HCT116 (cell line): Measurements from ENCODE around the gene ELL3. TPM values are rescaled to one million over a fixed set of nuclear protein-coding genes. Genes with fewer than 3 reads are reported as not detected.

ENCODE experiments used
- ATAC-seq: fragments of 200-7000 bp; cut with Tn5 transposase; 2 replicates; pipeline ENCODE4 v1.9.1; 2020; ENCODE audit warnings: mild to moderate bottlenecking, moderate library complexity
- BruUV-seq: library from RNA; stranded (reverse); fragments of 400-500 nt; replicated peaks from 2 replicates; lab custom pipeline; 2021; lab: Mats Ljungman, UMichigan
- CTCF ChIA-PET: fragments of 300-600 bp; sonication (Branson Sonifier 250); formaldehyde crosslinking; loops from one replicate; lab custom pipeline; 2021; ENCODE audit warnings: antibody characterized with exemption; lab: Charles Lee
- POLR2A ChIA-PET: fragments of 300-600, 350-600 bp; sonication (Branson Sonifier 250); formaldehyde crosslinking; loops from one replicate; lab custom pipeline; 2021; ENCODE audit warnings: antibody characterized with exemption; lab: Charles Lee
- RAD21 ChIA-PET, 2 experiments: fragments of 300-600 bp; sonication (Branson Sonifier 250); formaldehyde crosslinking; loops; one replicate each; lab custom pipeline; 2023; ENCODE audit warnings: low total read pairs in 2 of 2; ENCODE audit not compliant: uncharacterized antibody in 2 of 2, unreplicated experiment in 2 of 2, low non-redundant PET in 1 of 2; lab: Charles Lee
- DNase-seq: peaks from one replicate; pipeline ENCODE4 v3.0.0-alpha.2; 2010; ENCODE audit warnings: low read depth, low spot score
- H2AFZ ChIP-seq: fragments of 200-600 bp; shearing (Covaris generic), sonication (generic); 2 replicates; pipeline ENCODE4 v1.6.1; 2017; ENCODE audit warnings: low read depth, mixed run types, mixed read lengths, antibody characterized with exemption, low read length; ENCODE audit not compliant: poor library complexity, severe bottlenecking
- H3K27ac ChIP-seq: 2 replicates; pipeline ENCODE4 v1.5.1; 2012; ENCODE audit warnings: low read depth, low read length
- H3K27me3 ChIP-seq: fragments of 200-600 bp; sonication (generic); 2 replicates; pipeline ENCODE4 v1.6.1; 2016; ENCODE audit warnings: mixed run types, low read length, mixed read lengths; ENCODE audit not compliant: insufficient read depth
- H3K36me3 ChIP-seq, 2 experiments: fragments of 200-500 bp in 1 of 2; fragments of 200-600 bp in 1 of 2; sonication (Bioruptor generic) in 1 of 2; sonication (generic) in 1 of 2; 2 replicates each; pipeline versions ENCODE4 v1.5.1 to v1.6.1; 2014 to 2016; ENCODE audit warnings: low read length in 2 of 2, inconsistent platforms in 1 of 2, mixed read lengths in 1 of 2, mixed run types in 1 of 2; ENCODE audit not compliant: insufficient read depth in 2 of 2, control insufficient read depth in 1 of 2
- H3K4me1 ChIP-seq, 2 experiments: fragments of 200-600 bp in 1 of 2; sonication (generic) in 1 of 2; 2 replicates each; pipeline versions ENCODE4 v1.5.1 to v1.6.1; 2012 to 2017; ENCODE audit warnings: low read length in 2 of 2, inconsistent platforms in 1 of 2, mild to moderate bottlenecking in 1 of 2, mixed read lengths in 1 of 2, mixed run types in 1 of 2, moderate library complexity in 1 of 2; ENCODE audit not compliant: insufficient read depth in 2 of 2, control insufficient read depth in 1 of 2
- H3K4me2 ChIP-seq: fragments of 200-600 bp; sonication (generic); 2 replicates; pipeline ENCODE4 v1.6.1; 2017; ENCODE audit warnings: mixed run types, low read length, mixed read lengths
- H3K4me3 ChIP-seq, 2 experiments: fragments of 200-600 bp in 1 of 2; sonication (generic) in 1 of 2; replicated peaks in 1 of 2; 2 replicates each; pipeline ENCODE4 v1.5.1; 2011 to 2016; ENCODE audit warnings: low read length in 2 of 2, control low read depth in 1 of 2, low read depth in 1 of 2, mild to moderate bottlenecking in 1 of 2, mixed read lengths in 1 of 2, mixed run types in 1 of 2
- H3K79me2 ChIP-seq: fragments of 200-600 bp; sonication (generic); 2 replicates; pipeline ENCODE4 v1.6.1; 2017; ENCODE audit warnings: mild to moderate bottlenecking, mixed run types, low read length, moderate library complexity, mixed read lengths; ENCODE audit not compliant: insufficient read depth
- H3K9ac ChIP-seq: fragments of 200-600 bp; sonication (generic); 2 replicates; pipeline ENCODE4 v1.6.1; 2016; ENCODE audit warnings: low read length, mixed read lengths
- H3K9me2 ChIP-seq: fragments of 200-600 bp; sonication (generic), shearing (Covaris generic); 2 replicates; pipeline ENCODE4 v1.6.1; 2017; ENCODE audit warnings: mixed run types, mild to moderate bottlenecking, moderate library complexity; ENCODE audit not compliant: insufficient read depth
- H3K9me3 ChIP-seq, 2 experiments: fragments of 200-500 bp in 1 of 2; fragments of 200-600 bp in 1 of 2; sonication (Bioruptor generic) in 1 of 2; sonication (generic) in 1 of 2; 2 replicates each; pipeline ENCODE4 v1.6.1; 2014 to 2017; ENCODE audit warnings: low read length in 2 of 2, mixed read lengths in 2 of 2, inconsistent platforms in 1 of 2, low read depth in 1 of 2, mild to moderate bottlenecking in 1 of 2, mixed run types in 1 of 2, moderate library complexity in 1 of 2; ENCODE audit not compliant: control insufficient read depth in 1 of 2, insufficient read depth in 1 of 2
- H4K20me1 ChIP-seq: fragments of 200-600 bp; sonication (generic), shearing (Covaris generic); 2 replicates; pipeline ENCODE4 v1.6.1; 2017; ENCODE audit warnings: mixed run types, mild to moderate bottlenecking, moderate library complexity; ENCODE audit not compliant: insufficient read depth
- ATF3 ChIP-seq: IDR thresholded peaks from 2 replicates; pipeline ENCODE4 v1.6.1; 2012
- CEBPB ChIP-seq: IDR thresholded peaks from 2 replicates; pipeline ENCODE4 v1.6.1; 2012; ENCODE audit warnings: low read depth
- JUND ChIP-seq: IDR thresholded peaks from 2 replicates; pipeline ENCODE4 v1.6.1; 2012
- REST ChIP-seq: IDR thresholded peaks from 2 replicates; pipeline ENCODE4 v1.6.1; 2012; ENCODE audit warnings: low read depth
- SIN3A ChIP-seq: IDR thresholded peaks from 2 replicates; pipeline ENCODE4 v1.6.1; 2012; ENCODE audit warnings: low read depth
- SRF ChIP-seq: IDR thresholded peaks from 2 replicates; pipeline ENCODE4 v1.6.1; 2012; ENCODE audit warnings: low read depth
- TCF7L2 ChIP-seq: IDR thresholded peaks from 2 replicates; pipeline ENCODE4 v1.7.0; 2011; ENCODE audit warnings: borderline replicate concordance, inconsistent platforms; ENCODE audit not compliant: insufficient read depth, insufficient read length; ENCODE audit errors: extremely low read depth
- ZNF274 ChIP-seq: fragments of 200-500 bp; sonication (Bioruptor generic); IDR thresholded peaks from 2 replicates; pipeline ENCODE4 v1.6.1; 2014; ENCODE audit warnings: mild to moderate bottlenecking, low read depth, low read length, inconsistent platforms
- intact Hi-C: fragments of 100-400 bp; cut with micrococcal nuclease; formaldehyde crosslinking; loops from 2 replicates; pipeline ENCODE4 v1.10.0; 2022
- total RNA-seq: library from RNA; stranded (reverse); gene quantifications from one replicate; pipeline ENCODE4 v1.2.1, GENCODE V29; 2021; ENCODE audit not compliant: unreplicated experiment

ELL3 gene
- total RNA-seq, 1 experiment from 2014 or later: 16.2 TPM

GRCh38 chr15:43763819-43764446, 12.8 kb downstream of the ELL3 start:
- no peaks in the 10 kb centered on the region for H3K27me3 ChIP-seq
- no peak overlapping the region for H3K4me2 ChIP-seq
- no peaks in the 10 kb centered on the region for H3K4me1 ChIP-seq
- H3K4me3 ChIP-seq: no peak overlapping the region
- no peaks in the 10 kb centered on the region for H3K9me3 ChIP-seq
- CTCF ChIA-PET: no interaction called here
- H3K9me2 ChIP-seq: no peaks in the 10 kb centered on the region
- no TSS peak for BruUV-seq
- ATAC-seq: no peak
- intact Hi-C loops: no loop called here
- H2AFZ ChIP-seq: no peak overlapping the region
- no peak for TF ChIP-seq CEBPB
- TF ChIP-seq SRF: no peak
- TF ChIP-seq ATF3: no peak
- no peak for TF ChIP-seq TCF7L2
- TF ChIP-seq REST: no peak
- no peak for TF ChIP-seq JUND
- no peak for TF ChIP-seq ZNF274
- no peak for TF ChIP-seq SIN3A
- POLR2A ChIA-PET: no interaction called here
- H3K79me2 ChIP-seq: peaks cover 23% of the 10 kb centered on the region
- no peak overlapping the region for H3K9ac ChIP-seq
- RAD21 ChIA-PET: no interaction called here
- H3K27ac ChIP-seq: no peak overlapping the region
- DNase-seq: no peak
- H4K20me1 ChIP-seq: no peaks in the 10 kb centered on the region
- H3K36me3 ChIP-seq: peaks cover 45 to 58% of the 10 kb centered on the region in 2 experiments
